ENCODE results near the gene CNTNAP5.
"Not testable (repeated sequence)": the region's sequence is repeated elsewhere in the genome, so short reads cannot be mapped to it uniquely, and the experiment has no call there.

Gene CNTNAP5

GRCh38 chr2:124325667-124326440 lies 300.8 kb downstream of the CNTNAP5 start:
- Mint-ChIP-seq H3K4me3 (no peak overlapping the region), H3K9me3 (peaks cover 21% of the 10 kb centered on the region), H3K27me3 (no peaks in the 10 kb centered on the region), H3K36me3 (ENCODE audit: low read depth) (no peaks in the 10 kb centered on the region), H3K27ac (no peak overlapping the region), H3K4me1 (ENCODE audit: low read depth) (no peaks in the 10 kb centered on the region)

- peaks cover 21% of the 10 kb centered on the region for H3K9me3 Mint-ChIP-seq
Measured at GRCh38 chr2:124327303-124327702, 302.2 kb downstream of the CNTNAP5 start.

DNA sequence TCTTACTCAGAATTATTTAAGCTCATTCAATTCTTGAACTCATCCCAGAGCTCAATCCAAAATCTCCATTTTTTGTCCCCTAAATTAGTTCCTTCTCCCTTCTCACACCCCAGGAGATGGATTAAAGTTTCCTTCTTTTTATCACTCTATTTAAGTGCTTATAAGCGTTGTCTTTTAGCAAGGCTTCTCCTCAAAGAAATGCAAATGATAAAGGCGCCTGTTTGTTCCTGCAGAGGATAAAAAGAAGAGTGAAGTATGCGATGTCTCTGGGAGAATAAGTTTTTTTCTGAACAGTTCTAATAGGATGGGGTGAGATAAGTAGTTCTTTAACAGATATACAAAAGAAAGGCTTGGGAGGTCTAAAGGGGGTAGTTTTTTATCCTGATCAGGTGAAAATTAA lies 303.3 kb downstream of the CNTNAP5 start:
- Mint-ChIP-seq H3K4me3 (no peak overlapping the region), H3K27me3 (no peaks in the 10 kb centered on the region), H3K4me1 (ENCODE audit: low read depth) (no peaks in the 10 kb centered on the region), H3K9me3 (peaks cover 21% of the 10 kb centered on the region), H3K36me3 (ENCODE audit: low read depth) (no peaks in the 10 kb centered on the region), H3K27ac (no peak overlapping the region)

More at GRCh38 chr2:124327303-124327702, 302.2 kb downstream of the CNTNAP5 start:
- Mint-ChIP-seq H3K27me3 (no peaks in the 10 kb centered on the region), H3K4me3 (no peak overlapping the region), H3K36me3 (ENCODE audit: low read depth) (no peaks in the 10 kb centered on the region), H3K27ac (no peak overlapping the region), H3K4me1 (ENCODE audit: low read depth) (no peaks in the 10 kb centered on the region)

GRCh38 chr2:124333784-124334183 lies 308.7 kb downstream of the CNTNAP5 start:
- no peaks in the 10 kb centered on the region for H3K27me3 Mint-ChIP-seq
- no peaks in the 10 kb centered on the region for H3K4me1 Mint-ChIP-seq (ENCODE audit: low read depth)
- peaks cover 14% of the 10 kb centered on the region for H3K9me3 Mint-ChIP-seq
- H3K36me3 Mint-ChIP-seq (ENCODE audit: low read depth) = no peaks in the 10 kb centered on the region
- no peak overlapping the region for H3K27ac Mint-ChIP-seq
- H3K4me3 Mint-ChIP-seq = no peak overlapping the region

GRCh38 chr2:124335058-124335457 lies 310.0 kb downstream of the CNTNAP5 start:
- Mint-ChIP-seq H3K27me3 (no peaks in the 10 kb centered on the region), H3K27ac (no peak overlapping the region), H3K36me3 (ENCODE audit: low read depth) (no peaks in the 10 kb centered on the region), H3K4me1 (ENCODE audit: low read depth) (no peaks in the 10 kb centered on the region), H3K4me3 (no peak overlapping the region), H3K9me3 (peaks cover 6% of the 10 kb centered on the region)

GRCh38 chr2:124339709-124340108 lies 314.6 kb downstream of the CNTNAP5 start:
- no peak overlapping the region for H3K27ac Mint-ChIP-seq
- H3K4me1 Mint-ChIP-seq (ENCODE audit: low read depth) = no peaks in the 10 kb centered on the region
- H3K9me3 Mint-ChIP-seq = peaks cover 4% of the 10 kb centered on the region
- H3K4me3 Mint-ChIP-seq = no peak overlapping the region
- no peaks in the 10 kb centered on the region for H3K27me3 Mint-ChIP-seq
- no peaks in the 10 kb centered on the region for H3K36me3 Mint-ChIP-seq (ENCODE audit: low read depth)

GRCh38 chr2:124343827-124344498 lies 318.9 kb downstream of the CNTNAP5 start:
- H3K4me1 Mint-ChIP-seq (ENCODE audit: low read depth) = no peaks in the 10 kb centered on the region
- H3K9me3 Mint-ChIP-seq = peaks cover 13% of the 10 kb centered on the region
- H3K27ac Mint-ChIP-seq = no peak overlapping the region
- no peaks in the 10 kb centered on the region for H3K36me3 Mint-ChIP-seq (ENCODE audit: low read depth)
- no peaks in the 10 kb centered on the region for H3K27me3 Mint-ChIP-seq
- H3K4me3 Mint-ChIP-seq = no peak overlapping the region

DNA sequence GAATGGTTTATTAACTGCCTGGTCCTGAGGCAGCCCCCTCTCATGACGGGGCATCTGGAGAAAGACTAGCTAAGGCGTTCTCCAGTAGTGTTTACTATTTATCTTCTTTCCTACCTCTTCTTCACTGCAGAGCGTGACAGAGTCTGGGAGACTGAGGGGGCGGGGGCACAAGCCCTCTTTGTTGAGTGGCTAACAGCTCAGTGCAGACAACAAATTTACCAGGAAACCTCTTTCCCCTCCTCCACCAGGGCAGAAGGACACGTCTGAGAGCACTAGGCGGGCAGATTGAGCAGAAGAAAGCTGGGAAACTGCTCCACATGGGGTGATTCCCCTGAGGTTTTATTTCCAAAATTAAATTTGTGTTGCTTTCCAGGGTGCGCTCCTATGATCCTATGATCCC lies 322.1 kb downstream of the CNTNAP5 start:
- Mint-ChIP-seq H3K27me3 (no peaks in the 10 kb centered on the region), H3K36me3 (ENCODE audit: low read depth) (no peaks in the 10 kb centered on the region), H3K4me3 (no peak overlapping the region), H3K9me3 (peaks cover 14% of the 10 kb centered on the region), H3K27ac (no peak overlapping the region), H3K4me1 (ENCODE audit: low read depth) (no peaks in the 10 kb centered on the region)

DNA sequence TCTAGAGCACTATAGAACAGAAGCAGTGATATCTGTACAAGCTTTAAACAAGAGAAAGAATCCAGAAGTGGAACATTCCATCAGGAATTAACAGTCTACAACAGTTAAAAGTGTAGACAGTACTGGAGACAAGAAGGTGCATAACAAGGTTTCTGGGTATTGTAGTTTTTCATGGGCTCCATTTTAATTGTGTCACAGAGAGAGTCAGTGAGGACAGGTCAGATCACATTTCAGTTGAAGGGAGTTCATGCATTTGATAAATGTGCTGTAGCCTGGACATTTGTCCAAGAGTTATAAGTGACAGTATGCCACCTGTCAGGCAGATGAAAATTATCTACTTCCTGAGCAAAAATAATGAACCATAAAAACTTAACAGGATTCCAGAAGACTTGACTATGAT lies 328.6 kb downstream of the CNTNAP5 start:
- no peaks in the 10 kb centered on the region for H3K4me1 Mint-ChIP-seq (ENCODE audit: low read depth)
- H3K9me3 Mint-ChIP-seq = peaks cover 4% of the 10 kb centered on the region
- H3K4me3 Mint-ChIP-seq = no peak overlapping the region
- no peaks in the 10 kb centered on the region for H3K36me3 Mint-ChIP-seq (ENCODE audit: low read depth)
- no peak overlapping the region for H3K27ac Mint-ChIP-seq
- no peaks in the 10 kb centered on the region for H3K27me3 Mint-ChIP-seq

GRCh38 chr2:124354466-124354865 lies 329.4 kb downstream of the CNTNAP5 start:
- Mint-ChIP-seq H3K27me3 (no peaks in the 10 kb centered on the region), H3K4me3 (no peak overlapping the region), H3K4me1 (ENCODE audit: low read depth) (no peaks in the 10 kb centered on the region), H3K36me3 (ENCODE audit: low read depth) (no peaks in the 10 kb centered on the region), H3K27ac (no peak overlapping the region), H3K9me3 (no peaks in the 10 kb centered on the region)

DNA sequence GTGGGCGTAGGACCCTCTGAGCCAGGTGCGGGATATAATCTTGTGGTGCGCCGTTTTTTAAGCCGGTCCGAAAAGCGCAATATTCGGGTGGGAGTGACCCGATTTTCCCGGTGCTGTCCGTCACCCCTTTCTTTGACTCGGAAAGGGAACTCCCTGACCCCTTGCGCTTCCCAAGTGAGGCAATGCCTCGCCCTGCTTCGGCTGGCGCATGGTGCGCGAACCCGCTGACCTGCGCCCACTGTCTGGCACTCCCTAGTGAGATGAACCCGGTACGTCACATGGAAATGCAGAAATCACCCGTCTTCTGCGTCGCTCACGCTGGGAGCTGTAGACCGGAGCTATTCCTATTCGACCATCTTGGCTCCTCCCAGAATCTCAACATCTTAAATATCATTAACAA lies 336.9 kb downstream of the CNTNAP5 start:
- H3K27ac Mint-ChIP-seq; H3K36me3 Mint-ChIP-seq (ENCODE audit: low read depth); H3K4me1 Mint-ChIP-seq (ENCODE audit: low read depth); H3K4me3 Mint-ChIP-seq; H3K27me3 Mint-ChIP-seq: not testable (repeated sequence)
- H3K9me3 Mint-ChIP-seq = peaks cover 12% of the 10 kb centered on the region

DNA sequence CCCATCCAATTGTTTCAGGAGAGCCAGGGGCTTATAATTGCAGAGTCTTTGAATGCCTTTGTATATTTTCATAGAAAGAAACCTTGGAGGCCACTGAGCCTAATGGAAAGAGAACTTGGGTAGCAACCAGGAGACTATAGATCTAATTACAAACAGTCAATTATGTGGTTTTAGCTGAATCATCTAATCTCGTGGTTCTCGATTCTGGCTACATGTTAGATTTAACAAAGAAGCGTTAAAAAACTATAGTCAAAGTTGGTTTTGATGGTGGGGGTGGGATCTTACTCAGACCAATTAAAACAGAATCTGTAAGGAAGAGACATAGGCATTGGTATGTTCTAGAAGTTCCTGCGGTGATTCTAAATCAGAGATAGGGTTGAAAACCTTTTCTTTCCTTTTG lies 344.1 kb downstream of the CNTNAP5 start:
- no peaks in the 10 kb centered on the region for H3K27me3 Mint-ChIP-seq
- no peaks in the 10 kb centered on the region for H3K36me3 Mint-ChIP-seq (ENCODE audit: low read depth)
- peaks cover 11% of the 10 kb centered on the region for H3K9me3 Mint-ChIP-seq
- no peaks in the 10 kb centered on the region for H3K4me1 Mint-ChIP-seq (ENCODE audit: low read depth)
- no peak overlapping the region for H3K27ac Mint-ChIP-seq
- H3K4me3 Mint-ChIP-seq = no peak overlapping the region

GRCh38 chr2:124380221-124380749 lies 355.2 kb downstream of the CNTNAP5 start:
- H3K4me3 Mint-ChIP-seq = no peak overlapping the region
- H3K9me3 Mint-ChIP-seq = no peaks in the 10 kb centered on the region
- no peaks in the 10 kb centered on the region for H3K4me1 Mint-ChIP-seq (ENCODE audit: low read depth)
- no peak overlapping the region for H3K27ac Mint-ChIP-seq
- H3K27me3 Mint-ChIP-seq = no peaks in the 10 kb centered on the region
- H3K36me3 Mint-ChIP-seq (ENCODE audit: low read depth) = no peaks in the 10 kb centered on the region

- no peak overlapping the region for H3K4me3 Mint-ChIP-seq
- no peak overlapping the region for H3K27ac Mint-ChIP-seq
- H3K27me3 Mint-ChIP-seq = no peaks in the 10 kb centered on the region
- no peaks in the 10 kb centered on the region for H3K36me3 Mint-ChIP-seq (ENCODE audit: low read depth)
- no peaks in the 10 kb centered on the region for H3K4me1 Mint-ChIP-seq (ENCODE audit: low read depth)
- H3K9me3 Mint-ChIP-seq = peaks cover 4% of the 10 kb centered on the region
Measured at GRCh38 chr2:124382067-124382618, 357.1 kb downstream of the CNTNAP5 start.

DNA sequence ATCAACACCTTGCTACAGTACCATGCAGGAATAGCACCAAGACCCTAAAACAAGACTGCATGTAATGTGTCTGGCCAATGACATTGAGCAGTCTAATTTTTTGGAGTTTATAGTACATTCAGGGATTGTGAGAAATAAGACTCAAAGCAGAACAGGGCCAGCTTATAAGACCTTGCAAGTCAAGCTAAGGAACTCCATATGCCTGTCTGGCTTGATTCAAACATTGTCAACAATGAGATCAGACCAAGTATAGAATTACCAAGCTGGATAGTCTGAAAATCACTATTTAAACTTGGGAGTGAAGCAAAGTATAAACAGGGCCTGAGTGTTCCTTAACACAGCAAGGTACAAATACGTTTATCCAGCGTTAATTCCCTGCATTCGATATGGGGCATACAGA lies 370.9 kb downstream of the CNTNAP5 start:
- Mint-ChIP-seq H3K36me3 (ENCODE audit: low read depth) (no peaks in the 10 kb centered on the region), H3K9me3 (peaks cover under 1% of the 10 kb centered on the region), H3K27ac (no peak overlapping the region), H3K4me1 (ENCODE audit: low read depth) (no peaks in the 10 kb centered on the region), H3K4me3 (no peak overlapping the region), H3K27me3 (no peaks in the 10 kb centered on the region)
